ENCODE data around the gene SNX8.

DNA sequence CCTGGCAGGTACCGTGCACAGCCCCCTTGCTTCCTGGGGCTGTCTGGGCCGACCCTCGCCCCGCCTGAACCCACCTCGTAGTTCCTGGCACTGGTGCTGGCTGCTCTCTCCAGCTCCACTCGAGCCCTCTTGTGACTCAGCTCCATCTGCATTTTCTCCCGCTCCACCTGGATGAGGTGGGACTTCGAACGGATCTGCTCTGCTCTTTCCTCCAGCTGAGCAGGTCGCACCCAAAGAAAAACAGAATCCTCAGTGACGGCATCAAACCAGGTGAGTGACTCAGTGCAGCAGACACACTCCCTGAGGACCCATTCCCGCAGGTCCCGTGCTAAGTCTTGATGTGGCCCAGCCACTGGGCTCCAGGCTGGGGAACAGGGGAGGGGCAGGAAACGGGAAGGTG, 88.9 kb downstream of the SNX8 start:
- TF ChIP-seq, protein P1, sequence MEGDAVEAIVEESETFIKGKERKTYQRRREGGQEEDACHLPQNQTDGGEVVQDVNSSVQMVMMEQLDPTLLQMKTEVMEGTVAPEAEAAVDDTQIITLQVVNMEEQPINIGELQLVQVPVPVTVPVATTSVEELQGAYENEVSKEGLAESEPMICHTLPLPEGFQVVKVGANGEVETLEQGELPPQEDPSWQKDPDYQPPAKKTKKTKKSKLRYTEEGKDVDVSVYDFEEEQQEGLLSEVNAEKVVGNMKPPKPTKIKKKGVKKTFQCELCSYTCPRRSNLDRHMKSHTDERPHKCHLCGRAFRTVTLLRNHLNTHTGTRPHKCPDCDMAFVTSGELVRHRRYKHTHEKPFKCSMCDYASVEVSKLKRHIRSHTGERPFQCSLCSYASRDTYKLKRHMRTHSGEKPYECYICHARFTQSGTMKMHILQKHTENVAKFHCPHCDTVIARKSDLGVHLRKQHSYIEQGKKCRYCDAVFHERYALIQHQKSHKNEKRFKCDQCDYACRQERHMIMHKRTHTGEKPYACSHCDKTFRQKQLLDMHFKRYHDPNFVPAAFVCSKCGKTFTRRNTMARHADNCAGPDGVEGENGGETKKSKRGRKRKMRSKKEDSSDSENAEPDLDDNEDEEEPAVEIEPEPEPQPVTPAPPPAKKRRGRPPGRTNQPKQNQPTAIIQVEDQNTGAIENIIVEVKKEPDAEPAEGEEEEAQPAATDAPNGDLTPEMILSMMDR (IDR thresholded peaks at IDR 0.05; ENCODE audit: low read depth, low read length, poor library complexity, severe bottlenecking), result no peak
- no peak for TF ChIP-seq EZH2phosphoT487 (IDR thresholded peaks at IDR 0.05; ENCODE audit: borderline replicate concordance, low read length)
